Brain microvascular endothelial cell (primary cell): ENCODE data around the gene PIP5KL1.
A peak's percentile ranks its signal among the peaks of the same experiment; 100 is the strongest.

Experiments used
- DNase-seq: peaks from one replicate; pipeline ENCODE4 v3.0.0-alpha.2; 2020
- H3K27ac ChIP-seq: fragments of 250-450 bp; sonication (Bioruptor Pico); 2 replicates; pipeline ENCODE4 v1.5.1; 2020; ENCODE audit warnings: mild to moderate bottlenecking, moderate library complexity
- H3K27me3 ChIP-seq: fragments of 250-450 bp; sonication (Bioruptor Pico); replicated peaks from 2 replicates; pipeline ENCODE4 v1.5.1; 2020; ENCODE audit warnings: mild to moderate bottlenecking
- H3K36me3 ChIP-seq: fragments of 250-450 bp; sonication (Bioruptor Pico); replicated peaks from 2 replicates; pipeline ENCODE4 v1.5.1; 2020; ENCODE audit warnings: mild to moderate bottlenecking
- H3K4me3 ChIP-seq: 2 replicates; pipeline ENCODE4 v1.5.1; 2011; ENCODE audit warnings: low read depth, mild to moderate bottlenecking, control low read depth, low read length, moderate library complexity
- CTCF ChIP-seq: IDR thresholded peaks from 2 replicates; pipeline ENCODE4 v1.5.1; 2011; ENCODE audit warnings: low read depth, mild to moderate bottlenecking, moderate library complexity, low read length, control low read depth, inconsistent platforms; ENCODE audit errors: missing control alignments
- in situ Hi-C: cut with HindIII; loops from 2 replicates; pipeline ENCODE4 v1.10.0; 2017; ENCODE audit warnings: low sequenced_read_pairs, low pct_ligation_motif_present

Gene PIP5KL1

GRCh38 chr9:127946728-127947127 lies 16.2 kb upstream of the PIP5KL1 start:
- H3K27me3 ChIP-seq = no peaks in the 10 kb centered on the region
- DNase-seq = no peak
- no peak overlapping the region for H3K4me3 ChIP-seq
- no peak for TF ChIP-seq CTCF
- H3K36me3 ChIP-seq = no peaks in the 10 kb centered on the region
- no peak overlapping the region for H3K27ac ChIP-seq
- in situ Hi-C loops = no loop called here

- Histone ChIP-seq H3K36me3 (no peaks in the 10 kb centered on the region), H3K4me3 (no peak overlapping the region), H3K27me3 (no peaks in the 10 kb centered on the region), H3K27ac (no peak overlapping the region)
- no peak for TF ChIP-seq CTCF
- DNase-seq = no peak
- in situ Hi-C loops = no loop called here
Observed at GRCh38 chr9:127945942-127946341, 15.4 kb upstream of the PIP5KL1 start.

GRCh38 chr9:127945338-127945737 lies 14.8 kb upstream of the PIP5KL1 start:
- in situ Hi-C loops = no loop called here
- Histone ChIP-seq H3K27ac (no peak overlapping the region), H3K36me3 (no peaks in the 10 kb centered on the region), H3K4me3 (no peak overlapping the region), H3K27me3 (no peaks in the 10 kb centered on the region)
- DNase-seq = no peak
- TF ChIP-seq CTCF = no peak

GRCh38 chr9:127944586-127945218 lies 14.1 kb upstream of the PIP5KL1 start:
- no peak for TF ChIP-seq CTCF
- Histone ChIP-seq H3K27me3 (no peaks in the 10 kb centered on the region), H3K27ac (no peak overlapping the region), H3K4me3 (no peak overlapping the region), H3K36me3 (no peaks in the 10 kb centered on the region)
- DNase-seq = no peak
- in situ Hi-C loops = no loop called here

GRCh38 chr9:127943731-127944144 lies 13.2 kb upstream of the PIP5KL1 start:
- peak; percentile 97 for TF ChIP-seq CTCF
- H3K27ac ChIP-seq = no peak overlapping the region
- in situ Hi-C loops = no loop called here
- no peak overlapping the region for H3K4me3 ChIP-seq
- peak; percentile 62 for DNase-seq
- H3K36me3 ChIP-seq = no peaks in the 10 kb centered on the region
- H3K27me3 ChIP-seq = no peaks in the 10 kb centered on the region
